Muscle layer of colon (tissue), 2 donors: ENCODE results near the gene ROBO1.

Experiments used
- H3K27ac ChIP-seq: one replicate; pipeline ENCODE4 v1.7.0; 2013; ENCODE audit warnings: low read depth, mild to moderate bottlenecking, low read length, moderate library complexity
- H3K27me3 ChIP-seq, 2 donors: one replicate each; pipeline ENCODE4 v1.7.0; 2013; ENCODE audit warnings: low read length in 2 of 2, mild to moderate bottlenecking in 2 of 2; ENCODE audit not compliant: insufficient read depth in 2 of 2, control insufficient read depth in 1 of 2
- H3K36me3 ChIP-seq: one replicate; pipeline ENCODE4 v1.7.0; 2013; ENCODE audit warnings: mild to moderate bottlenecking, low read length; ENCODE audit not compliant: insufficient read depth
- H3K4me1 ChIP-seq: one replicate; pipeline ENCODE4 v1.7.0; 2013; ENCODE audit warnings: mild to moderate bottlenecking, low read length; ENCODE audit not compliant: insufficient read depth
- H3K4me3 ChIP-seq, 2 donors: one replicate each; pipeline ENCODE4 v1.7.0; 2013; ENCODE audit warnings: low read length in 2 of 2, low read depth in 1 of 2, mild to moderate bottlenecking in 1 of 2, moderate library complexity in 1 of 2
- H3K9ac ChIP-seq: one replicate; pipeline ENCODE4 v1.7.0; 2013; ENCODE audit warnings: low read length
- H3K9me3 ChIP-seq: one replicate; pipeline ENCODE4 v1.7.0; 2013; ENCODE audit warnings: mild to moderate bottlenecking, low read length
- donor health status: abdominal sarcoma.
- donor health status: Adenocarcinoma of cecum.

Gene ROBO1

GRCh38 chr3:78986416-78987101, 781.2 kb downstream of the ROBO1 start:
- H3K36me3 ChIP-seq = no peaks in the 10 kb centered on the region
- H3K4me1 ChIP-seq = peaks cover 4% of the 10 kb centered on the region
- H3K9ac ChIP-seq = no peak overlapping the region
- no peak overlapping the region for H3K27ac ChIP-seq
- no peaks in the 10 kb centered on the region for H3K9me3 ChIP-seq
- no peaks in the 10 kb centered on the region for H3K27me3 ChIP-seq
- H3K4me3 ChIP-seq = no peak overlapping the region

GRCh38 chr3:78985981-78986380, 781.8 kb downstream of the ROBO1 start:
- Histone ChIP-seq H3K9me3 (no peaks in the 10 kb centered on the region), H3K9ac (no peak overlapping the region), H3K36me3 (no peaks in the 10 kb centered on the region), H3K27ac (no peak overlapping the region), H3K4me1 (peaks cover 4% of the 10 kb centered on the region), H3K4me3 (no peak overlapping the region), H3K27me3 (no peaks in the 10 kb centered on the region)

- Histone ChIP-seq H3K27me3 (no peaks in the 10 kb centered on the region), H3K36me3 (no peaks in the 10 kb centered on the region), H3K9me3 (no peaks in the 10 kb centered on the region), H3K4me1 (no peaks in the 10 kb centered on the region), H3K9ac (no peak overlapping the region), H3K4me3 (no peak overlapping the region), H3K27ac (no peak overlapping the region)
Measured at GRCh38 chr3:78979028-78979427, 788.8 kb downstream of the ROBO1 start.

DNA sequence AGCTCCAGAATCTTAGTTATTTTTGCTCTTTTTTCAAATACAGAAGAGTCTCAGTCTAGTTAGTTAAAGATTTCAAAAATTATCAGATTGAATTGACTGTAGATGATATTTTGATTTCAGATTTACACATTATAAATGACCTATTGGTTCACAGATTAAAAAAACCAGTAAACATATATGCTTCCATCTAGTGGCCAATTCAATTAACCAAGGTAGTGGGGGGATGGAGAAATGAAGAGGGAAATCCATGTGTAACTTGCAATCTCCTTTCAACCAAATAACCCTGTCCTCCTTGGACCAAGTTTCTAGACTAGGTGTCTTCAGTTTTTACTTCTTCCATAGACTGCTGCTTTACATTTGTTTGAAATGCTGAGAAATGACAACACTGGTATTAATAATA, 789.8 kb downstream of the ROBO1 start:
- H3K27me3 ChIP-seq = no peaks in the 10 kb centered on the region
- H3K36me3 ChIP-seq = no peaks in the 10 kb centered on the region
- no peak overlapping the region for H3K4me3 ChIP-seq
- H3K9ac ChIP-seq = no peak overlapping the region
- no peaks in the 10 kb centered on the region for H3K9me3 ChIP-seq
- H3K4me1 ChIP-seq = no peaks in the 10 kb centered on the region
- H3K27ac ChIP-seq = no peak overlapping the region

DNA sequence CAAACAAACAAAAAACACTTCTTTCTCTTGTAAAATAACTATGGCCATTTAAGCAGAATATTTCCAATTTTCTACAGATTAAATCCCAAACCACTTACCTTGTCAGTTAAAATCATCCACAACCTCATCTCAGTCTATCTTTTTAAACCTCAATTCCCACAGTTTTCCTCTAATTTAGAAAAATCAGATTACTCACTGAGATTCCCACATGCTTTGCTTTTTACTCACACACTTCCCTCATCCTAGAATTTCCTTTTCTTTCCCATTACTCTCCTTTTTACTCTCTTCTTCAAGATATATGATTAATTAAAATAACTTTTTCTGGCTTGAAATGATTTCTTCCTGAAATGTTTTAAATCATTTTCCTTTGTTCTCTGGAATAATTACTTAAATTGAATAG, 790.7 kb downstream of the ROBO1 start:
- no peaks in the 10 kb centered on the region for H3K4me1 ChIP-seq
- H3K4me3 ChIP-seq = no peak overlapping the region
- H3K27ac ChIP-seq = no peak overlapping the region
- no peaks in the 10 kb centered on the region for H3K27me3 ChIP-seq
- no peaks in the 10 kb centered on the region for H3K9me3 ChIP-seq
- no peak overlapping the region for H3K9ac ChIP-seq
- no peaks in the 10 kb centered on the region for H3K36me3 ChIP-seq

- Histone ChIP-seq H3K9ac (no peak overlapping the region), H3K27me3 (no peaks in the 10 kb centered on the region), H3K4me1 (no peaks in the 10 kb centered on the region), H3K36me3 (no peaks in the 10 kb centered on the region), H3K9me3 (no peaks in the 10 kb centered on the region), H3K4me3 (no peak overlapping the region), H3K27ac (no peak overlapping the region)
Measured at GRCh38 chr3:78976200-78976599, 791.6 kb downstream of the ROBO1 start.

DNA sequence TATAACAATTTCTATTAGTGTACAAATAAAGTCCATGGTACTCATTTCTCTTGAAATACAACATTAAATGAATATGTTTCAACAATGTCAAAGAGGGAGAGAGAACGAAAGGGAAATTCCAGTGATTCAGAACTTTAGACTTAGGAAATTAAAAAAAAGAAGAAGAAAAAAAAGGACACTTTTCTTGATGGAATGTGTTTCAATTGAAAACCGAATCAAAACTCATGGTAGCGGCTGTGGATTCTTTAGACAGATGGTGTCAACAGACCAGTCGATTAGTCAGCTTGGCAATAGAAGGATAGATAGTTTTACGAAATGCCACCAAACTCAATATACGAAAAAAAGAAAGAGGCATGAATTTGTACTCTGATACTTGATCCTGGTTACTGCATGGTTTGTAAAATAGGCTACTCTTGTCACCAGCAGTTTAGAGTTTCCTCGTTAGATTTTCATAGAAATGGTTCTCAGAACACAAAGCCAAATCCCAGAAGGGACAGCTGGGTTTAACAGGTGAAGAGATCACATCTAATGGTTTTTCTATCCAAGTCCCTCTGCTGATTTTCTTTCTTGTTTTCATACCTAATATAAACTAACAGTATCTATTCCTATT, 793.5 kb downstream of the ROBO1 start:
- Histone ChIP-seq H3K27ac (no peak overlapping the region), H3K36me3 (no peaks in the 10 kb centered on the region), H3K4me1 (no peaks in the 10 kb centered on the region), H3K27me3 (no peaks in the 10 kb centered on the region), H3K4me3 (no peak overlapping the region), H3K9me3 (no peaks in the 10 kb centered on the region), H3K9ac (no peak overlapping the region)

DNA sequence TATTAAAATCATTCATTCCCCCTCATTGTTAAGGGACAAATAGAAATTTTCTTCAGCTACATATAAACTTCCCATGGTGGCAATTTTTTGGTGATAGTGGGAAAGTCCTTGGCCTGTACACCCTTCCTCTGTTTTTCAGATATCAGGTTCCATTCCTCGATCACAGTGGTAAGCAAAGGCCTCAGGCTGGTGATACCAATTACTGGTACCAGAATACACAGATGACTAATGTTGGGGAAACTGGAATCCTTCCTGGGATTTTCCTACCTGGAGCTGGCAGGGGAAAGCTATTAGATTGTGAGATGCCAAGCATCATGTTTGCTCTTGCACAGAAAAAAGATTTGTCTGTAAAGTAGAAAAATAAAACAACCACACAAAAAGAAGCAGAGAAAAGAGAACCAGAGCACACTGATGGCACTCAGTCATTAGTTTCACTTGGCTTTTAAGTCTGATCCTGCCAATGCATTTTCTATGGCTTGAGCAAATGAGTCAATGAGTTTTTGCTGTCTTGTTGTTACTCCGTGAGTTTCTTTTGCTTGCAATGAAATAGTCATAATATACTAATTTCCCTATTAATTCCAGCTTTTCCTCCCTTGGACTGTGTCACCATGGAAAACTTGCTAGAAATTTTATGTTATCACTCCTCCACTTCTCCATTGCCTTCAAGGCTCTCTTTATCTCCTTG, 795.0 kb downstream of the ROBO1 start:
- H3K27me3 ChIP-seq = no peaks in the 10 kb centered on the region
- no peak overlapping the region for H3K4me3 ChIP-seq
- H3K9me3 ChIP-seq = no peaks in the 10 kb centered on the region

GRCh38 chr3:78970656-78971055, 797.1 kb downstream of the ROBO1 start:
- Histone ChIP-seq H3K27ac (no peak overlapping the region), H3K4me3 (no peak overlapping the region), H3K9ac (no peak overlapping the region), H3K4me1 (no peaks in the 10 kb centered on the region), H3K9me3 (no peaks in the 10 kb centered on the region), H3K27me3 (no peaks in the 10 kb centered on the region), H3K36me3 (no peaks in the 10 kb centered on the region)

More for the DNA sequence above, 795.0 kb downstream of the ROBO1 start:
- Histone ChIP-seq H3K27ac (no peak overlapping the region), H3K4me1 (no peaks in the 10 kb centered on the region), H3K36me3 (no peaks in the 10 kb centered on the region), H3K9ac (no peak overlapping the region)

DNA sequence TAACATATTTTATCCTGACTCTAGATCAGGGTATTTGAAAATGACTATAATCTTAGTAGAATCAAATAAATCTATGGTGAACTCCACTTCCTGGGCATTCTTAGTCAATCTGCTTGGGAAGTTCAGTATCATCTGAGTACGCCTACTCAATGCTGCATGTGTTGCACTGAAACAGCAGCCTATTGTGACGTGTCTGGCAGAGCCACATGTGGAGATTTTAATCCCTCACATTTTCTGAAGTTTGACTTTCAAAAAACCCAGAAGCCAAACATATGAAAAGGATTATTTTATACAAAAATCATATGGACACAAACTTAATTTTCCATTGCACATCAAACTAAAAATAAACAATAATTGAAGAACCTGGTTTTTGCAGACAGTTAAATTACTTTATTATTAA, 798.3 kb downstream of the ROBO1 start:
- Histone ChIP-seq H3K9me3 (no peaks in the 10 kb centered on the region), H3K36me3 (no peaks in the 10 kb centered on the region), H3K4me1 (no peaks in the 10 kb centered on the region), H3K27me3 (no peaks in the 10 kb centered on the region), H3K9ac (no peak overlapping the region), H3K27ac (no peak overlapping the region), H3K4me3 (no peak overlapping the region)

DNA sequence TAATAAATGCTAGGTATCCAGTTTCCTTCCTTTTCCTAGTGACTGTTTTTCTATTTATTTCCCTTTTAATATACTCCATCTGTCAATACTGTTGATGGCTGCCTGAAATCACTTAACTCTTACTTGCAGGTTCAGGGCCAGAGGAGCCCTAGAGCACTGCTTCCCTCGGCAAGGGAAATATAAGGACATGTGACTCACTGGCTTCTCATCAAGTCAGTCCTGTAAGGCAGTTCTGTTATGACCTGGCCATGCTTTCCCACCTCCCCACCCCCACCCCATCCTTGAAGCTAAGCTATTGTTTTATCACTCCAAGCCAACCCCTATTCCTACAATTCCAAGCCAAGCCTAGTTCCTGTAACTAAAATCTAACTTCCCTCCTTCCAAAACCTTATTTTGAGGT, 800.7 kb downstream of the ROBO1 start:
- no peaks in the 10 kb centered on the region for H3K27me3 ChIP-seq
- H3K9ac ChIP-seq = no peak overlapping the region

More for the DNA sequence above, 800.7 kb downstream of the ROBO1 start:
- H3K4me1 ChIP-seq = no peaks in the 10 kb centered on the region
- no peaks in the 10 kb centered on the region for H3K9me3 ChIP-seq
- no peaks in the 10 kb centered on the region for H3K36me3 ChIP-seq
- no peak overlapping the region for H3K27ac ChIP-seq
- no peak overlapping the region for H3K4me3 ChIP-seq
